Mesothelial cell of epicardium (in vitro differentiated cells): ENCODE measurements around the gene STK26. TPM values are rescaled to one million over a fixed set of nuclear protein-coding genes. Genes with fewer than 3 reads are reported as not detected.

Experiments
- DNase-seq, 2 experiments: peaks; one replicate each; pipeline ENCODE4 v3.0.0; 2021; ENCODE audit warnings: low spot score in 2 of 2; ENCODE audit not compliant: unreplicated experiment in 2 of 2
- H3K27ac Mint-ChIP-seq: 2 replicates; pipeline ENCODE4 v1.8.0; 2021; ENCODE audit warnings: mixed read lengths
- H3K27me3 Mint-ChIP-seq: 2 replicates; pipeline ENCODE4 v1.8.0; 2021; ENCODE audit warnings: low read depth, mixed read lengths
- H3K36me3 Mint-ChIP-seq: 2 replicates; pipeline ENCODE4 v1.8.0; 2021; ENCODE audit warnings: mixed read lengths
- H3K4me1 Mint-ChIP-seq: 2 replicates; pipeline ENCODE4 v1.8.0; 2021; ENCODE audit warnings: mixed read lengths
- H3K4me3 Mint-ChIP-seq: 2 replicates; pipeline ENCODE4 v1.8.0; 2021; ENCODE audit warnings: mild to moderate bottlenecking, moderate library complexity, mixed read lengths
- H3K9me3 Mint-ChIP-seq: 2 replicates; pipeline ENCODE4 v1.8.0; 2021; ENCODE audit warnings: mixed read lengths
- total RNA-seq: library from RNA; stranded (reverse); gene quantifications from 3 replicates; pipeline ENCODE4 v1.2.1, GENCODE V29; 2021
- TF ChIP-seq, protein P1 (sequence below): fragments of 200-600 bp; sonication (generic); IDR thresholded peaks from one replicate; pipeline ENCODE4 v1.5.0; 2021; ENCODE audit warnings: antibody characterized with exemption; ENCODE audit not compliant: unreplicated experiment

The STK26 gene
- total RNA-seq, 1 donor from 2014 or later, result 96.0 TPM

DNA sequence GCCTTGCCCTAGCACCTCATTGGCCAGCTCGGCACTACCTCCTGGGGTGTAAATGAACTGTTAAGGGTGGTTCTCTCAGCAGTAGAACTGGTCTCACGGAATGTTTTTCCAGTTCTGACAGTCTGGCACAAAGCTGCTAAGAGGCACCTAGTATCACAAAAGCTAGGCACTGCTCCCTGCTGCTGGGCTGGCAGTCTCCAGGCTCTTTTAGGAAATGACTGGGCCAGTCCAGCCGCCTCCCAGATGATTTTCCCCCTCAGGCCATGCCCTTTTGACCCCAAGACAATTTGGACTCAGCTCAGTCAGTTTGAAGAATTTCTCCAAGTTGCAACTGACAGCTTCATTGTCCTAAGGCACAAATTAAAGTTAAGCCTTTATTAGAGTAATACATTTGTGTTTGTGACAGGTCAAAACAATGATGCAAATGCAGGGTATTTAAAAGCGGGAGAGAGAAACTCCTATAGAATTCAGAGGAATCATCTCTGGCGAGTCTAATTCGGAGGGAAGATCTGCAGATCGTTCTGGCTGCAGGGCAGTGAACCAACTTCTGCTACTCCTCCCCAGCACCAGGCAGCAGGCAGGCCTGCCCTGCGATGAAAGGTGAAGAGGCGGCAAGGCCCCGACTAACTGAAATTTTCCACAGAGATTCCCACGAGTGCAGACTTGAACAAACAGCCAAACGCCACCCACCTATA, 96.9 kb downstream of the STK26 start:
- peak overlapping the region; percentile 94 for H3K27ac Mint-ChIP-seq
- DNase-seq, result no peak
- peaks cover 8% of the 10 kb centered on the region for H3K9me3 Mint-ChIP-seq
- H3K36me3 Mint-ChIP-seq, result no peaks in the 10 kb centered on the region
- TF ChIP-seq, protein P1, sequence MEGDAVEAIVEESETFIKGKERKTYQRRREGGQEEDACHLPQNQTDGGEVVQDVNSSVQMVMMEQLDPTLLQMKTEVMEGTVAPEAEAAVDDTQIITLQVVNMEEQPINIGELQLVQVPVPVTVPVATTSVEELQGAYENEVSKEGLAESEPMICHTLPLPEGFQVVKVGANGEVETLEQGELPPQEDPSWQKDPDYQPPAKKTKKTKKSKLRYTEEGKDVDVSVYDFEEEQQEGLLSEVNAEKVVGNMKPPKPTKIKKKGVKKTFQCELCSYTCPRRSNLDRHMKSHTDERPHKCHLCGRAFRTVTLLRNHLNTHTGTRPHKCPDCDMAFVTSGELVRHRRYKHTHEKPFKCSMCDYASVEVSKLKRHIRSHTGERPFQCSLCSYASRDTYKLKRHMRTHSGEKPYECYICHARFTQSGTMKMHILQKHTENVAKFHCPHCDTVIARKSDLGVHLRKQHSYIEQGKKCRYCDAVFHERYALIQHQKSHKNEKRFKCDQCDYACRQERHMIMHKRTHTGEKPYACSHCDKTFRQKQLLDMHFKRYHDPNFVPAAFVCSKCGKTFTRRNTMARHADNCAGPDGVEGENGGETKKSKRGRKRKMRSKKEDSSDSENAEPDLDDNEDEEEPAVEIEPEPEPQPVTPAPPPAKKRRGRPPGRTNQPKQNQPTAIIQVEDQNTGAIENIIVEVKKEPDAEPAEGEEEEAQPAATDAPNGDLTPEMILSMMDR, result no peak
- peaks cover 31% of the 10 kb centered on the region for H3K4me1 Mint-ChIP-seq
- H3K27me3 Mint-ChIP-seq, result no peaks in the 10 kb centered on the region
- H3K4me3 Mint-ChIP-seq, result no peak overlapping the region

GRCh38 chrX:132120913-132121312, 97.8 kb downstream of the STK26 start:
- TF ChIP-seq, protein P1, result no peak
- H3K4me1 Mint-ChIP-seq, result peaks cover 28% of the 10 kb centered on the region
- no peaks in the 10 kb centered on the region for H3K27me3 Mint-ChIP-seq
- no peak for DNase-seq
- no peak overlapping the region for H3K27ac Mint-ChIP-seq
- H3K9me3 Mint-ChIP-seq, result peaks cover 8% of the 10 kb centered on the region
- H3K4me3 Mint-ChIP-seq, result no peak overlapping the region
- no peaks in the 10 kb centered on the region for H3K36me3 Mint-ChIP-seq

Other genes with a start within 250 kb of the STK26 start
- gene FRMD7, start 104.7 kb downstream of the STK26 start, total RNA-seq, result 0.07 to 0.18 TPM (median 0.13 TPM) in 3 replicates
- gene RAP2C, start 196.1 kb downstream of the STK26 start, total RNA-seq, result 80.1 to 85.0 TPM (median 83.0 TPM) in 3 replicates